CD4-positive, alpha-beta T cell treated with Interleukin-4 for 1 hour (primary cell): ENCODE measurements around the gene OSBPL1A.
A peak's percentile ranks its signal among the peaks of the same experiment; 100 is the strongest.

Experiments
- DNase-seq, 2 donors: peaks; one replicate each; pipeline ENCODE4 v3.0.0-alpha.2; 2020 to 2022

The OSBPL1A gene

DNA sequence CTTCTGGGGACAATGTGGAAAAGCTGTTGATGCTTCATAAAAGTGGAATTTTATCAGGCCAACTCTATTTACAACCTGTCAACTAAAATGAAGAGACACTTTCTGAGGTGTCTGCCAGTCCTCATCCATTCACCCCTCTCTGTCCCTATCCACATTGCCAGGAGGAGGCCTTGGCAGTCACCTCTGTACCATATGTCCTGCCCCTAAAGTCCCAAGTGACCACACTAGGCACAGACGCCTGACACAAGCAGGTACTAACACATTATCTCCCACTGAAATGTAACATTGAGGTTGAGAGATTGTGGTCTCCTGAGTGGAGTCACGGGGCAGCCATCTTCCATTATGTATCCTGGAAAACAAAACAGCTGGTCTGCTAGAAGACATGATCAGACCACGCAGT lies 71.4 kb downstream of the OSBPL1A start:
- DNase-seq = no peak

DNA sequence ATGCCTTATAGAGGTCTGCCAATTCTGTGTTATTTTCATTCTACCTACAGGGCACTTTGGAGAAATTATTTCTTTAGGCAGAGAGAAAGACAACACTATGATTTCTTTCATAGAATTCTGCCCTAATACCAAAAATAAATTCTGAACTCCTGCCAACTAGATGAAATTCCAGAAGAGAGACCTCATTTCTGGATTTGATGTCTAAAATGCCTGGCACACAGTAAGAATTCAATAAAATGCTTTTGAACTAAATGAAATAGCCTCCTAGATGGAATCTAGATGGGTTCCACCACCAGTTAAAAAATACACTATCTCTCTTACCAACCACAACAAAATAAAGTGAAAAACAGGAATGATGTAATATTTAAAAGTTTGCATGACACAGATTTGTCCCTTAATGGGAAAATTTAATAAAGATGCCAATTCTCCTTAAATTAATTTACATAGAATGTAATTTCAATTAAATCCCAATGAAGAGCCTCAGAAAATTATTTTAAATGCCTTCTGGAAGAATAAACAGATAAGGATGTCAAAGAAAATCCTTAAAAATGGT lies 75.0 kb downstream of the OSBPL1A start:
- no peak for DNase-seq

- no peak for DNase-seq
Measured at GRCh38 chr18:24321071-24321470, 76.6 kb downstream of the OSBPL1A start.

GRCh38 chr18:24319757-24320156 lies 77.9 kb downstream of the OSBPL1A start:
- DNase-seq = no peak

DNA sequence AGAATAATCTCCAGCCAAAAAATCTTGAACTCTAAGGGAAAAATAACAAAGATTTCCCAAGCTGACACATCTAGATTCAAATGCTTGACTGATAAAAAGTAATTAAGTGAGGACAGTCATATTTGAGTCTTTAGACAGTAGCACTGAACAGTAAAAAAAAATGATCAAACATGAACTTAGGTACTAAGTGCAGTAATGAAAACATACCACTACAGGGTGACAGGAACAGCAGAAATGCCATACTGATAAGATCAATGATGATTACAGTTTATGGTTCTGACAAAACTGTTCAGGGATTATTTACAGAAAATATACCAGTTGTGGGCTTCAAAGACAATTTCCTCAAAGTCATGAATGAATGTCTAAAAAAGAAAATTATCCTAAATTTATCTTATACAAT lies 80.3 kb downstream of the OSBPL1A start:
- no peak for DNase-seq

DNA sequence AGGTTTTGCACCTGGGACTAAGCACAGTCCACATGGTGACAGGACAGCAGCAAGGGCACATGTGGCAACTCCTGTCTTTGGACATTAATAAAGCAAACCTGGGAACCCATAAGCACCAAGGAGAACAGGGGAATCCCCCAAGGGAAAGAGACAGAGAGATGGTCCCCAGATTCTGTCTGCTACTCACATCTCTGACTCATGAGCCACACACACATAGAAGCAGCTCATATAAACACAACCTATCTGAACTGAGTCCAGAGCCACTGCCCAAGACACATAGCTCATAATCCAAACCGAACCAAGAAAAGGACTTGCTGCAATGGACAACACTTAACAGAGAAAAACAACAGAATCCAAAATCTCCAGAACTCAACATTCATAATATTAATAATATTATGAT lies 82.5 kb downstream of the OSBPL1A start:
- no peak for DNase-seq

GRCh38 chr18:24306201-24306600 lies 91.4 kb downstream of the OSBPL1A start:
- no peak for DNase-seq

DNA sequence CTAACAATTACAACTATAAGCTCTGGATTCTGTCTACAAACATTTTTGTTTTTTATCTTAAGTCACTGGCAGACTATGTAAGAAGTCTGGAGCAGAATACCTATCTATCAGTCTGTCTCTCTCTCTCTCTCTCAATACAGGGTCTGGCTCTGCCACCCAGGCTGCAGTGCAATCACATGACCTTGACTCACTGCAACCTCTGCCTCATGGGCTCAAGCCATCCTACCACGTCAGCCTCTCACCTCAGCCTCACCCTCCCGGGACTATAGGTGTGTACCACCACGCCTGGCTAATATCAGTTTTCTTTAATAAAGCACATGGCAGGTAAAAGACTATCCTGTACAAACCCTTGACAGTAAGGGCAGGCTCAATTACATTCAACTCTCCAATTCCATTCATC lies 96.9 kb downstream of the OSBPL1A start:
- no peak for DNase-seq

- no peak for DNase-seq
Measured at GRCh38 chr18:24296276-24296675, 101.3 kb downstream of the OSBPL1A start.

DNA sequence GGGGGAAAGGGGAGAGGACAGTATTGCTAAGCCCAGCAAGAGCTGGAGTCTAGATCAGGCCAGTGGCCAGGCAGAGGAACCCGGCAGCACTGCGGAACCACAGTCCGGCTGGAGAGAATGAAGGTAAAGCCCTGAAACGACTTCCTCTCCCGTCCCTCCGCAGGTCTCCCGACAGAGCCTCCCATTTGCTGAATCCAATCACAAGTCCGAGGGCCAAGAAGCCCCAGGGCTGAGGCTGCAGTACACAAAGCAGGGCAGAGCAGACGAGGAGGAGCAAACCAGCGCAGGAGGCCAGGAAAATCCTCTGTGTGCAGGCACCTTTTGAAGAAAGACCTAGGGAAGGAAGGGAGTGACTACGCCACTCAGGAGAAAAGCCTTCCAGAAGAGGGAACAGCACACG lies 104.4 kb downstream of the OSBPL1A start:
- no peak for DNase-seq

- DNase-seq = no peak
Measured at GRCh38 chr18:24278591-24278990, 119.0 kb downstream of the OSBPL1A start.

- no peak for DNase-seq
Measured at GRCh38 chr18:24277516-24278195, 120.0 kb downstream of the OSBPL1A start.

- no peak for DNase-seq
Measured at GRCh38 chr18:24276994-24277393, 120.6 kb downstream of the OSBPL1A start.

- peak in 1 of 2 donors; percentile 23 for DNase-seq
Measured at GRCh38 chr18:24274837-24275236, 122.8 kb downstream of the OSBPL1A start.

DNA sequence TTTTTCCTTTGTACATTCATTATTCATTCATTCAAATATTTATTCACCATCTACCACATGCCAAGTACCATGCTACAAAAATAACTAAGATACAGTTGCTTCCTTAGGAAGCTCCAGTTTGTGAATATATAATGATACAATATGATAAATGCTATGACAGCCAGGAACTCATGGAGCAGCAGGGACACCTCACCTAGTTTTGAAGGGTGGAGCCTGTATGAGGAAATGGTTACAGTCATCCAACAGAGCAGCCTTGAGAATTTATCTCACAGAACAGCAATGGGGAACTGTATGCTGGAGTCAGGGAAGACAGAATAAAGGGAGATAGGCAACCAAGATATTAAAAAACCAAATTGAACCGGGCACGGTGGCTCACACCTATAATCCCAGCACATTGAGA lies 124.0 kb downstream of the OSBPL1A start:
- no peak for DNase-seq

GRCh38 chr18:24272229-24272525 lies 125.4 kb downstream of the OSBPL1A start:
- no peak for DNase-seq

DNA sequence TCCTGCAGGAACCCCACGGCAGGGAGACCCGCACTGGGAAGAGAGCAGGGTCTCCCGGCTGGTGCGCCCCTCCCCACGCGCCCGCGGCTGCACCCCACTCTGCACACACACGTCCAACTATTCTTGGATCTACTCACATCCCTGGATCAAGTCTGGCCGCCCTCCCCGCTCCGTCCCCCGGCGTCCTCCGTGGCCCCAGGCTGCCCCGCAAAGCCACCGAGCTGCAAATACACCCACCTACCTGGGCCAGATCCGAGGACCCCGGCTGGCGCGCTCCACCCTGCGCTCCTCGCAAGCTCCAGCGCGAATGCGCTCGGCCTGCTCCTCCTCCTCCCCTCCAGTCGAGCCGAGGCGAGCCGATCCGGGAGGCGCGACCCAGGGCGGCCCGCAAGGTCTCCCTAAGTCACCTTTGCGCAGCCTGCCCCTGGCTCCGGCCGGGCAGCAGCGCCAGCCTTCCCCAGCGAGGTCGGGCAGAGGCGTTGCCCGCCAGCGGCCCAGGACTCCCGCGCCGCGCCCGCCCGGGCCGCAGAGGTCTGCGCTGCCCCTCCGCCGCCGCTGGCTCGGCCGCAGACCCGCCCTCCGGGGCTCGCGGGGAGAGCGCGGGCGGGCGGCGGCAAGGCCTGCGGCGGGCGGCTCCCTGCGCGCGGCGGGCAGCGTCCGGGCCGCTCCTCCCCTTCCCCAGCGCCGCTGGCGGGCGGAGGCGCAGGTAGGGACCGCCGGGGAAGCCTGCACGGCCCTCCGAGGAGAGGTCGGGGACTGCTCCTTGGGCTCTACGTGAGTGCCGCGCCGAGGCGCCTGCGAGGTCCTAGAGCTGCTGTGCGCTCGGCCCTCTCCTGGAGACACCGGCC lies 126.0 kb downstream of the OSBPL1A start:
- DNase-seq = no peak

DNA sequence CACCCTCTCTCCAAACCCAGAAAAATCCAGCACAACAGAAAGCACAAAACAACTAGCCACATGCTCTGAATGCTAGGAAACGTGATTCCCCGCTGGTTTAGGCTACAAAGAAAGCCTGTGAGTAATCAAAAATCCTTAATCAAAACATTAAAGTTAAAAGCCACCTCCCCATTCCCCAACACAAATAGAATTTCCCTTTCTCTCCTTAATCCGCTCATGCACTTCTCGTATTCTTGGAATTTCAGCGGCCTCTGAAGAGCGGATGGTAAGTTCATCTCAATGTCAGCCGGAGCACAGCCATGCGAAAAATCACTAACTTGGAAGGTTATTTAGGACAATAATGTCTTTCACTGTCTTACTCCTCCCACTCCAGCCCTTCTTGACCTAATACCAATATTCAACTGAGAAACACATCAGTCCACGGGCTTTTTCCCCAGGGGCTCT lies 126.7 kb downstream of the OSBPL1A start:
- DNase-seq = no peak

- no peak for DNase-seq
Measured at GRCh38 chr18:24270358-24270936, 127.2 kb downstream of the OSBPL1A start.

- no peak for DNase-seq
Measured at GRCh38 chr18:24268784-24269550, 128.7 kb downstream of the OSBPL1A start.

- DNase-seq = no peak
Measured at GRCh38 chr18:24267878-24268277, 129.7 kb downstream of the OSBPL1A start.

DNA sequence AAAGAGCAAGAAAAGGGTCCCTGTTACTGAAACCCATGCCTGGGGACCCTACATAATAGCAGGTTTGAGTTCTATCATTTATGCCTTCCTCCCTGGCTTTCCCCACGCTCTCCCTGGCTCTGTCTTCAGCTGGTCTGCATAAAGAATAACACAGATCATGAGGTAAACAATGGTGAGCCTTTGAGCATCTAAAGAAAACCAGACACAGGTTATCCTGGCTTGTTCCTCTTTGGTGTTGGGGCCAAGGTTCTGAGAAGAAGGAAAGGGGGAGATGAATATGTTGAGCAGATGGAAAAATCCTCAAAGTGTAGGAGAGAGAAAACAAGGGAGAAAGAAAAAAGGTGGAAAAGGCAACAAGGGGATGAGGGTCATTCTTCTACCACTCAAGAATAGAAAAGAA lies 131.5 kb downstream of the OSBPL1A start:
- DNase-seq = no peak

DNA sequence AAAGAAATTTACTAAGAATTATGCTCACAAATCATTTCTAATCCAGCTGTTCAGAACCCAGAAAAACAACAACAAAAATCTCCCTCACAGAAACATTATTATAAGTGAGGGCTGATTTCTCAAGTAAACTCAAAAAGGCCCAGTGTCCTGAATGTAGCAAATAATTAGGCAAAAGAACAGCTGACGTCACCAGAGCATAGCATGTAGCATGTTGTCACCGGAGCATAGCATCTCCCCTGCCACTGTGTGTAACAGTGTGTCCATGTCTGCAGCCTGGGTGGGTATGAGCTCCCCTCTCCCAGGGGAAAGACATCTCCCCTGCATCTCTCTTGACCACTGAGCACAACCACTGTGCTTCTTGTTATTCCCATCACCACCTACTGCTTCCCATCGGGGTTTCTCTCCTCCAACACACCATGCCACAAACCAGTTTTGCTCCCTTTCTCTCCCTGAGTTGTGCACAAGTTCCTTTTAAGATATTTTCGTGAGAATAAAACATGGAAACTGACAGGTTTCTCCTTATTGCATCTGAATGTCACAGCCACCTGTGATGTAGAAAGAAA lies 132.0 kb downstream of the OSBPL1A start:
- DNase-seq = no peak
